GM21515 (cell line): Measurements from ENCODE around the gene LANCL2.

Experiments
- ATAC-seq: cut with Tn5 transposase; IDR thresholded peaks from one replicate; pipeline ENCODE4 v1.9.1; 2021; ENCODE audit not compliant: unreplicated experiment

Gene LANCL2

GRCh38 chr7:55436457-55436856 is 71.3 kb downstream of the LANCL2 start:
- no peak for ATAC-seq

- ATAC-seq: no peak
These were observed 72.2 kb downstream of the LANCL2 start for GRCh38 chr7:55437375-55437774.

GRCh38 chr7:55438085-55438756 is 73.1 kb downstream of the LANCL2 start:
- no peak for ATAC-seq

- ATAC-seq: no peak
These were observed 73.8 kb downstream of the LANCL2 start for GRCh38 chr7:55438757-55439525.

- no peak for ATAC-seq
These were observed 74.5 kb downstream of the LANCL2 start for GRCh38 chr7:55439627-55440026.

- no peak for ATAC-seq
These were observed 75.0 kb downstream of the LANCL2 start for GRCh38 chr7:55440040-55440690.

GRCh38 chr7:55441002-55441401 is 75.9 kb downstream of the LANCL2 start:
- no peak for ATAC-seq

GRCh38 chr7:55441774-55442522 is 76.8 kb downstream of the LANCL2 start:
- ATAC-seq: no peak

- no peak for ATAC-seq
These were observed 79.6 kb downstream of the LANCL2 start for GRCh38 chr7:55444786-55445185.

- ATAC-seq: no peak
These were observed 83.4 kb downstream of the LANCL2 start for GRCh38 chr7:55448526-55448925.

GRCh38 chr7:55449205-55449991 is 84.3 kb downstream of the LANCL2 start:
- ATAC-seq: no peak

- ATAC-seq: no peak
These were observed 84.9 kb downstream of the LANCL2 start for GRCh38 chr7:55449992-55450535.

- no peak for ATAC-seq
These were observed 87.8 kb downstream of the LANCL2 start for GRCh38 chr7:55452971-55453370.

GRCh38 chr7:55457801-55458200 is 92.7 kb downstream of the LANCL2 start:
- ATAC-seq: no peak

- ATAC-seq: no peak
These were observed 93.2 kb downstream of the LANCL2 start for GRCh38 chr7:55458351-55458750.

GRCh38 chr7:55463686-55464262 is 98.6 kb downstream of the LANCL2 start:
- no peak for ATAC-seq

- ATAC-seq: no peak
These were observed 99.3 kb downstream of the LANCL2 start for GRCh38 chr7:55464422-55464821.

GRCh38 chr7:55465691-55466090 is 100.6 kb downstream of the LANCL2 start:
- ATAC-seq: no peak

- no peak for ATAC-seq
These were observed 102.0 kb downstream of the LANCL2 start for GRCh38 chr7:55467047-55467593.

- ATAC-seq: no peak
These were observed 103.4 kb downstream of the LANCL2 start for GRCh38 chr7:55468495-55468894.
